Medulla oblongata (tissue), 1 donor: ENCODE results near the gene LIPA.

Experiments
- DNase-seq: peaks from one replicate; pipeline ENCODE4 v3.0.0-alpha.2; 2015; ENCODE audit errors: extremely low spot score

LIPA gene

DNA sequence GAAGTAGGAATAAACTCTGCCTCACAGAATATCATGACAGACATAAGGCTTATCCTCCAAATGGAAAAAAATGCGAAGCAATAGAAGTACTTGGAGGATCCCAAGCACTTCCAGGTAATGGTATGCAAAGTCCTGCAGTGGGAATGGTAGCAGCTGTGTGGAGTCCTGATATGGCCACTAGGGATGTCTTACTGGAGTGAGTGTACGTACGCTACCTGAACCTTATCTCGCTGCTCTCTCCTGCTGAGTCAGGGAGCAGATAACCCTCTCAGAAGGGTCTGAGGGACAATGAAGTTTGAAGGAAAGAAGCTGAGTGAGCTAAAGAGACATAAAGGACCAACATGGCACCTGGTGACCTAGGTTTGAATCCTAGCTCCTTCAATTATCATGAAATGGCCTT is 86.7 kb downstream of the LIPA start:
- no peak for DNase-seq

DNA sequence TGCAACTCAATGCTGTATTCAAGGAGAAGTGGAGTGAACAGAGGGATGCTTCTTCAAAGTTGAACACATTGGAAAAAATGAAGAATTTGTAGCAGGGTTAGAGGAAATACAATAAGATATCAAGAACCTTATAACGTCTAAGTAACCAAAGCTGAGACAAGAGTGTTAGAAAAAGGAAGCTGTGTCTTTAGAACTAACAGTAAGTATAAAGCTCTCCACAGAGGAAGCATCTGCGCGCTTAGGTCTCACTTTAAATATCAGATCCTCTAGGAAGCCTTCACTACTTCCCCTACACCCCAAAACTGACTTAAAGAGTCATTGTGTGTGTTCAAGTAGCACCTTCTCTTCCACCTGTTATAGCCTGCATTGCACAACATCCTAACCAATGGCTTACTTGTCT is 87.5 kb downstream of the LIPA start:
- peak; percentile 60 for DNase-seq
